NCI-H82 treated with DMSO at 0.1 percent for 48 hours (cell line): ENCODE data around the gene ARID5B.

Experiments used
- DNase-seq: peaks from one replicate; lab custom pipeline; 2025; ENCODE audit not compliant: unreplicated experiment; lab: John Stamatoyannopoulos, UW

ARID5B gene

GRCh38 chr10:61903221-61903927 is 1.9 kb downstream of the ARID5B start:
- no peak for DNase-seq

- DNase-seq = no peak
These were observed 2.4 kb downstream of the ARID5B start for GRCh38 chr10:61903928-61904344.

GRCh38 chr10:61904733-61905725 is 3.5 kb downstream of the ARID5B start:
- DNase-seq = no peak

GRCh38 chr10:61905837-61906561 is 4.5 kb downstream of the ARID5B start:
- no peak for DNase-seq

GRCh38 chr10:61906562-61906901 is 5.0 kb downstream of the ARID5B start:
- DNase-seq = no peak

- no peak for DNase-seq
These were observed 5.5 kb downstream of the ARID5B start for GRCh38 chr10:61907011-61907410.

GRCh38 chr10:61907587-61907986 is 6.1 kb downstream of the ARID5B start:
- no peak for DNase-seq

- no peak for DNase-seq
These were observed 8.8 kb downstream of the ARID5B start for GRCh38 chr10:61910226-61910805.

GRCh38 chr10:61910894-61911293 is 9.4 kb downstream of the ARID5B start:
- no peak for DNase-seq

- no peak for DNase-seq
These were observed 9.9 kb downstream of the ARID5B start for GRCh38 chr10:61911425-61911824.

GRCh38 chr10:61912981-61913380 is 11.5 kb downstream of the ARID5B start:
- DNase-seq = no peak

GRCh38 chr10:61918140-61918539 is 16.6 kb downstream of the ARID5B start:
- no peak for DNase-seq

GRCh38 chr10:61918989-61919388 is 17.5 kb downstream of the ARID5B start:
- DNase-seq = no peak

GRCh38 chr10:61919646-61920215 is 18.2 kb downstream of the ARID5B start:
- no peak for DNase-seq

GRCh38 chr10:61921143-61921542 is 19.6 kb downstream of the ARID5B start:
- no peak for DNase-seq

- DNase-seq = no peak
These were observed 21.9 kb downstream of the ARID5B start for GRCh38 chr10:61923210-61923949.

GRCh38 chr10:61923950-61924274 is 22.4 kb downstream of the ARID5B start:
- no peak for DNase-seq

- DNase-seq = no peak
These were observed 28.1 kb downstream of the ARID5B start for GRCh38 chr10:61929555-61929954.

- DNase-seq = no peak
These were observed 30.3 kb downstream of the ARID5B start for GRCh38 chr10:61931620-61932332.
